Activated CD4-positive, alpha-beta T cell treated with anti-CD3 and anti-CD28 coated beads, Interleukin-2, Interleukin-6, amounts not matched to agents 100 ng/mL and 50 ng/mL, durations not matched to agents 16 hours and 8 hours (primary cell): Measurements from ENCODE around the gene TTC27.
"Not testable (repeated sequence)": the region's sequence is repeated elsewhere in the genome, so short reads cannot be mapped to it uniquely, and the experiment has no call there.

Experiments
- DNase-seq: peaks from one replicate; pipeline ENCODE4 v3.0.0-alpha.2; 2020

The TTC27 gene

DNA sequence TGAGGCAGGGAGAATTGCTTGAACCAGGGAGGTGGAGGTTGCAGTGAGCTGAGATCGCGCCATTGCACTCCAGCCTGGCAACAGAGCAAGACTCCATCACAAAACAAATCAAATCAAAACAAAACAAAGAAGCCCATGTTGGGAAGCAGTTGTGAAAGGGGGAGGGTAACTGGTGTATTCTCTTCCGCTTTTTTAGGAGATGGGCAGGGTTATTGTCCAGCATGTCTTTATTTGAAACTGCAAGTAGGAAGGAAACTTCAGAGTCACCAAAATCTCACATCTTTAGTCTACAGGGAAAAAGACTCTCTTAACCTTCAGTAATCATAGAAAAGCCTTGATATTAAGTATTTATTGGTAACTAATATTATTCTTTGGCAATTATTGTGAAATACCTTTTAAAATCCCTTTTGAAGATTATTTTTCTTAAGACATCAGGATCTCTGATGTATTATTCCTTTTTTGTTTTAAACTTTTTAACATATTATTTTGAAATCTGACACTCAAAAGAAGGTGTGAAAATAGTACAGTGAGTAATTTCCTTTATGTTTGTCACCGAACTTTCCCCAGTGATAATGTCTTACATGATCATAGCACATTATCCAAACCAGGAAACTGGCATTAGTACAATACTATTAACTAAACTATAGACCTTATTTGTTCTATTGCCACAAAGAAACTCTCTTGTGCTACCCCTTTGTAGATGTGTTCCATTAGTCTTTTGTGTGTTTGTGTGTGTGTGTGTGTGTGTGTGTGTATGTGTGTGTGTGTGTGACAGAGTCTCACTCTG is 234.6 kb downstream of the TTC27 start:
- peak; percentile 16 for DNase-seq

DNA sequence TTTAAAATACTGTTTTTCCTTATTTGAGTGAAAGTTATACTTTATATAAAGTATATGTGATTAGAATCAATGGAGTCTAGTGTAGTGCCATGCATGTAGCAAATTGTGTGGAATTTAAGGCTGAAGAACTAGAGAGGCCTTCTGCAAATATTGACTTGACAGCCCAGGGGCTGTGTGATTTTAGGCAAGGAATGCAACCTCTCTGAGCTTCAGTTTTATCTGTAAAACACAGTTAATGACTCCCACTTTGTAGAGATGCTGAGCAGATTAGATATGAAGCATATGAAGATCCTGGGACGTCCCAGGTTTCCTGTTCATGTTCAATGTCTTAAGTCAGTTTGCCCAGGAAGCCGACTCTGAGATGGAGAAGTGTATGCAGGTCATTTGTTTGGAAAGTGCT is 235.5 kb downstream of the TTC27 start:
- no peak for DNase-seq

GRCh38 chr2:32863803-32864202 is 236.0 kb downstream of the TTC27 start:
- no peak for DNase-seq

DNA sequence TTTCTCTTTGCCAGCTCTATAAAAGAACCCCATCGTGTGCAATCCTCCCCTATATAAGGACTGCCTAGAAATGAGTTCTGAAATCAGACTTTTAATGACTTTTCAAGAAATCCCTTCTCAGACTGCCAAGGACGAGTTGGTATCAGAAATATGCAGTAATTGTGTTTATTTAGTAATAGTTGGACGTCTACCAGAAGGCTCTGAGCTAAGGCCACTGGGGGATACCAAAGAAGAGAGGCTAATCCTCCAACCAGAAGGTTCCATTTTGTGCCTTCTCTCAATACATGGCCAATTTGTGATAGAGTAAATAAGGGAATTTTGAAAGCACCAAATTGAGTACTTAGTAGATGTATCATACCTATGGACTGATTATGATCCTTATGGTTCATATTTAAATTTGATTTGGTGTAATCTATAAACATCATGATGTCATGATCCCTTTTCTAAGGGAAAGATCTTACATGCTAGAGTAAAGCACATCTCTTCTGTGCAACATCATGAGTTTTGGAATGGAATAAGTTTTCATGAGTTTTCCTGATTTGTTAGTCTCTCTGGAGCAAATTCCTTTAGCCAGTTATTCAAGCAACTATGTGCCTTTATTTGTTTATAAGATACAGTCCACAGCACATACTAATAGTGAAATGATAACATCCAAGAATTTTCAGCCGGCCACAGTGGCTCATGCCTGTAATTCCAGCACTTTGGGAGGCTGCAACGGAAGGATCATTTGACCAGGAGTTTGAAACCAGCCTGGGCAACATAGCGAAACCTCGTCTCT is 236.7 kb downstream of the TTC27 start:
- DNase-seq, result no peak

GRCh38 chr2:32865399-32866068 is 237.7 kb downstream of the TTC27 start:
- peak; percentile 68 for DNase-seq

- not testable (repeated sequence) for DNase-seq
Observed at GRCh38 chr2:32866462-32866861, 238.6 kb downstream of the TTC27 start.
